Measurements from ENCODE around the gene SRGAP1. TPM values are rescaled to one million over a fixed set of nuclear protein-coding genes. Genes with fewer than 3 reads are reported as not detected.

SRGAP1 gene
- total RNA-seq, 1 donor from 2014 or later, result 3.0 TPM

DNA sequence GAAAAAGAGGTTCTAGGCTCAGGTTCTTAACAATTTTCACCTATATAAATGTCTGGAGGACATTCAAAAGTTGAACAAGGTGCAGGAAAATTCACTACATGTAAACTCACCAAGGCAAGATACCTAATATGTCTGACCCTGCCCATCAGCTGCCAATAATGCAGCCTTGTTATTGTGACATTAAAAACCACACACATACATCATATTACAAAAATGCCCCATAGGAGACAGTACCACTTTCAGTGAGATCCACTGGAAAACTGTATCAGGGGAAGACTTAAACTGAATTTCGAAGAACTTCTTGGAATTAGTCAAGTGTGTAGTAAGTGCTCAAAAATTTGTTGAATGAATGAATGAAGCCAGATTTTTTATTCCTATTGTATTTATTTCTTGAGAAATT, 294.5 kb downstream of the SRGAP1 start:
- no peaks in the 10 kb centered on the region for H3K36me3 ChIP-seq
- H3K9me3 ChIP-seq (ENCODE audit: low read depth), result no peaks in the 10 kb centered on the region
- no peaks in the 10 kb centered on the region for H3K27me3 ChIP-seq
- H4K20me1 ChIP-seq (ENCODE audit: low read depth), result no peaks in the 10 kb centered on the region
- DNase-seq (ENCODE audit: low spot score), result no peak
- no peak overlapping the region for H3K27ac ChIP-seq
- Mint-ChIP-seq H3K4me1 (no peaks in the 10 kb centered on the region), H3K27ac (no peak overlapping the region), H3K9me3 (peaks cover 16% of the 10 kb centered on the region), H3K36me3 (peaks cover 43% of the 10 kb centered on the region), H3K27me3 (ENCODE audit: insufficient read depth, low read depth) (no peaks in the 10 kb centered on the region), H3K4me3 (no peak overlapping the region)
- no peaks in the 10 kb centered on the region for H3F3A ChIP-seq (ENCODE audit: low read depth)
- H3K9ac ChIP-seq, result no peak overlapping the region
- H2AFZ ChIP-seq (replicated peaks), result no peak overlapping the region
- no peaks in the 10 kb centered on the region for H3K4me1 ChIP-seq
- no peak for TF ChIP-seq EZH2phosphoT487 (IDR thresholded peaks at IDR 0.05)
- no peak for TF ChIP-seq EZH2 (IDR thresholded peaks at IDR 0.05)
- TF ChIP-seq, protein P1, sequence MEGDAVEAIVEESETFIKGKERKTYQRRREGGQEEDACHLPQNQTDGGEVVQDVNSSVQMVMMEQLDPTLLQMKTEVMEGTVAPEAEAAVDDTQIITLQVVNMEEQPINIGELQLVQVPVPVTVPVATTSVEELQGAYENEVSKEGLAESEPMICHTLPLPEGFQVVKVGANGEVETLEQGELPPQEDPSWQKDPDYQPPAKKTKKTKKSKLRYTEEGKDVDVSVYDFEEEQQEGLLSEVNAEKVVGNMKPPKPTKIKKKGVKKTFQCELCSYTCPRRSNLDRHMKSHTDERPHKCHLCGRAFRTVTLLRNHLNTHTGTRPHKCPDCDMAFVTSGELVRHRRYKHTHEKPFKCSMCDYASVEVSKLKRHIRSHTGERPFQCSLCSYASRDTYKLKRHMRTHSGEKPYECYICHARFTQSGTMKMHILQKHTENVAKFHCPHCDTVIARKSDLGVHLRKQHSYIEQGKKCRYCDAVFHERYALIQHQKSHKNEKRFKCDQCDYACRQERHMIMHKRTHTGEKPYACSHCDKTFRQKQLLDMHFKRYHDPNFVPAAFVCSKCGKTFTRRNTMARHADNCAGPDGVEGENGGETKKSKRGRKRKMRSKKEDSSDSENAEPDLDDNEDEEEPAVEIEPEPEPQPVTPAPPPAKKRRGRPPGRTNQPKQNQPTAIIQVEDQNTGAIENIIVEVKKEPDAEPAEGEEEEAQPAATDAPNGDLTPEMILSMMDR (IDR thresholded peaks at IDR 0.05), result no peak
- no peak overlapping the region for H3K4me2 ChIP-seq
- H3K4me3 ChIP-seq, result no peak overlapping the region
- H3K79me2 ChIP-seq (ENCODE audit: low read depth), result no peaks in the 10 kb centered on the region

- H3K4me3 Mint-ChIP-seq, result no peak overlapping the region
- H3K4me1 Mint-ChIP-seq, result peaks cover 9% of the 10 kb centered on the region
- no peak overlapping the region for H3K27ac Mint-ChIP-seq
- Histone ChIP-seq H3K4me3 (no peak overlapping the region), H3K79me2 (ENCODE audit: low read depth) (no peaks in the 10 kb centered on the region), H2AFZ (replicated peaks) (no peak overlapping the region), H4K20me1 (ENCODE audit: low read depth) (no peaks in the 10 kb centered on the region), H3K9ac (no peak overlapping the region), H3K36me3 (no peaks in the 10 kb centered on the region), H3K9me3 (ENCODE audit: low read depth) (no peaks in the 10 kb centered on the region), H3K4me1 (no peaks in the 10 kb centered on the region), H3K4me2 (no peak overlapping the region), H3K27ac (no peak overlapping the region), H3K27me3 (no peaks in the 10 kb centered on the region), H3F3A (ENCODE audit: low read depth) (no peaks in the 10 kb centered on the region)
- no peaks in the 10 kb centered on the region for H3K27me3 Mint-ChIP-seq (ENCODE audit: insufficient read depth, low read depth)
- peaks cover 3% of the 10 kb centered on the region for H3K9me3 Mint-ChIP-seq
- no peak for DNase-seq (ENCODE audit: low spot score)
- TF ChIP-seq EZH2phosphoT487 (IDR thresholded peaks at IDR 0.05) (no peak), EZH2 (IDR thresholded peaks at IDR 0.05) (no peak)
- TF ChIP-seq, protein P1 (IDR thresholded peaks at IDR 0.05), result no peak
- peaks cover 28% of the 10 kb centered on the region for H3K36me3 Mint-ChIP-seq
Observed at GRCh38 chr12:64142382-64142781, 297.9 kb downstream of the SRGAP1 start.

- Mint-ChIP-seq H3K27ac (no peak overlapping the region), H3K4me3 (no peak overlapping the region), H3K9me3 (peaks cover 3% of the 10 kb centered on the region), H3K36me3 (peaks cover 28% of the 10 kb centered on the region), H3K27me3 (ENCODE audit: insufficient read depth, low read depth) (no peaks in the 10 kb centered on the region), H3K4me1 (peaks cover 11% of the 10 kb centered on the region)
- Histone ChIP-seq H3K4me3 (no peak overlapping the region), H3K4me2 (no peak overlapping the region), H3K27me3 (no peaks in the 10 kb centered on the region), H3K4me1 (no peaks in the 10 kb centered on the region), H3K27ac (no peak overlapping the region), H3K9me3 (ENCODE audit: low read depth) (no peaks in the 10 kb centered on the region), H3K79me2 (ENCODE audit: low read depth) (no peaks in the 10 kb centered on the region), H3K36me3 (no peaks in the 10 kb centered on the region), H3K9ac (no peak overlapping the region), H4K20me1 (ENCODE audit: low read depth) (no peaks in the 10 kb centered on the region), H2AFZ (replicated peaks) (no peak overlapping the region), H3F3A (ENCODE audit: low read depth) (no peaks in the 10 kb centered on the region)
- DNase-seq (ENCODE audit: low spot score), result no peak
- no peak for TF ChIP-seq EZH2phosphoT487 (IDR thresholded peaks at IDR 0.05)
- TF ChIP-seq, protein P1 (IDR thresholded peaks at IDR 0.05), result no peak
- TF ChIP-seq EZH2 (IDR thresholded peaks at IDR 0.05), result no peak
Observed at GRCh38 chr12:64142784-64143183, 298.3 kb downstream of the SRGAP1 start.
